HG02943 (cell line): ENCODE measurements around the gene PICK1.

ENCODE experiments used
- ATAC-seq: cut with Tn5 transposase; IDR thresholded peaks from one replicate; pipeline ENCODE4 v1.9.1; 2021; ENCODE audit warnings: mild to moderate bottlenecking, low read depth, moderate library complexity; ENCODE audit not compliant: unreplicated experiment

The PICK1 gene

GRCh38 chr22:38056969-38057891 lies at the start of gene PICK1:
Gene PICK1, plus strand, starts transcription at chr22:38057404. Its CDS starts 406 bp downstream, at chr22:38057810.
- no peak for ATAC-seq

- no peak for ATAC-seq
Measured at GRCh38 chr22:38009000-38009806, 48.0 kb upstream of the PICK1 start.

- no peak for ATAC-seq
Measured at GRCh38 chr22:38012604-38013072, 44.6 kb upstream of the PICK1 start.

GRCh38 chr22:38014083-38014482 lies 43.1 kb upstream of the PICK1 start:
- ATAC-seq, result no peak

- ATAC-seq, result no peak
Measured at GRCh38 chr22:38016182-38017151, 40.7 kb upstream of the PICK1 start.

- ATAC-seq, result no peak
Measured at GRCh38 chr22:38017272-38017920, 39.8 kb upstream of the PICK1 start.

GRCh38 chr22:38017939-38018885 lies 39.0 kb upstream of the PICK1 start:
- no peak for ATAC-seq

- no peak for ATAC-seq
Measured at GRCh38 chr22:38018938-38019827, 38.0 kb upstream of the PICK1 start.

GRCh38 chr22:38021206-38021605 lies 36.0 kb upstream of the PICK1 start:
- no peak for ATAC-seq

GRCh38 chr22:38023045-38023444 lies 34.2 kb upstream of the PICK1 start:
- ATAC-seq, result no peak

- ATAC-seq, result no peak
Measured at GRCh38 chr22:38025514-38025913, 31.7 kb upstream of the PICK1 start.

GRCh38 chr22:38026130-38027111 lies 30.8 kb upstream of the PICK1 start:
- ATAC-seq, result no peak

- ATAC-seq, result no peak
Measured at GRCh38 chr22:38027487-38027886, 29.7 kb upstream of the PICK1 start.

- ATAC-seq, result no peak
Measured at GRCh38 chr22:38028344-38029130, 28.7 kb upstream of the PICK1 start.

- ATAC-seq, result no peak
Measured at GRCh38 chr22:38029370-38029769, 27.8 kb upstream of the PICK1 start.

GRCh38 chr22:38029901-38030300 lies 27.3 kb upstream of the PICK1 start:
- ATAC-seq, result no peak
